Skeletal muscle tissue (tissue), 4 donors: Measurements from ENCODE around the gene DVL1. TPM values are rescaled to one million over a fixed set of nuclear protein-coding genes. Genes with fewer than 3 reads are reported as not detected.
"Not testable (repeated sequence)": the region's sequence is repeated elsewhere in the genome, so short reads cannot be mapped to it uniquely, and the experiment has no call there.

Source experiments
- H3K27ac ChIP-seq: one replicate; pipeline ENCODE4 v1.7.0; 2013; ENCODE audit warnings: mild to moderate bottlenecking, low read depth, low read length, inconsistent platforms
- H3K27me3 ChIP-seq, 3 donors: one replicate each; pipeline ENCODE4 v1.7.0; 2013; ENCODE audit warnings: low read length in 3 of 3; ENCODE audit not compliant: control insufficient read depth in 3 of 3, insufficient read depth in 3 of 3
- H3K36me3 ChIP-seq, 3 donors: one replicate each; pipeline ENCODE4 v1.7.0; 2013; ENCODE audit warnings: low read length in 3 of 3; ENCODE audit not compliant: control insufficient read depth in 3 of 3, insufficient read depth in 3 of 3
- H3K4me1 ChIP-seq, 3 donors: one replicate each; pipeline ENCODE4 v1.7.0; 2013; ENCODE audit warnings: low read length in 3 of 3, mild to moderate bottlenecking in 3 of 3; ENCODE audit not compliant: control insufficient read depth in 3 of 3, insufficient read depth in 3 of 3
- H3K4me3 ChIP-seq, 3 donors: one replicate each; pipeline ENCODE4 v1.7.0; 2013; ENCODE audit warnings: low read length in 3 of 3
- H3K9ac ChIP-seq, 3 donors: one replicate each; pipeline ENCODE4 v1.7.0; 2013; ENCODE audit warnings: low read length in 3 of 3, mild to moderate bottlenecking in 3 of 3, moderate library complexity in 2 of 3, low read depth in 1 of 3
- H3K9me3 ChIP-seq, 3 donors: one replicate each; pipeline ENCODE4 v1.7.0; 2013; ENCODE audit warnings: low read length in 3 of 3; ENCODE audit not compliant: control insufficient read depth in 3 of 3
- total RNA-seq: library from RNA; depleted of rRNA; stranded (reverse); fragments of >200 nt; gene quantifications from one replicate; pipeline ENCODE4 v1.2.3, GENCODE V29; 2014
- donor health status: Osteomylitis.

The DVL1 gene
- total RNA-seq, 1 donor from 2014 or later = 44.9 TPM

DNA sequence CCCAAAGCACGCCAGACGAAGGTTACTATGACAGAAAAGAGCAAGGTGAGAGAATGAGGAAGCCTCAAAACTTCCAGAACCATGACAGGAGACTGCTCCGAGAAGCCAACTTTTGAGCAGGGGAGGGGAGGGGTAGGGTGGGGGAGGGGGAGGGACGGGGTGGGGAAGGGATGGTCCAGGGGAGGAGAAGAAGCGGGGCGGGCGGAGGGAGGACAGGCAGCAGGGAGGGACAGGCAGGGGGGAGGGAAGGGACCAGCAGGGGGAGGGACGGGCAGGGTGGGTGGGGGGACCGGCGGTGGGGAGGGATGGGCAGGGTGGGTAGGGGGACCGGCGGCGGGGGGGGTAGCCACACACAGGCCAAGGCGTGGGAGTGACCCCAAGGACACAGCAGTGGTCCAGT is 26.8 kb downstream of the DVL1 start:
- Histone ChIP-seq H3K36me3 (peaks cover 13 to 36% (median 19%) of the 10 kb centered on the region in 3 donors), H3K27me3 (no peaks in the 10 kb centered on the region), H3K9me3 (no peaks in the 10 kb centered on the region), H3K27ac (no peak overlapping the region), H3K4me3 (no peak overlapping the region), H3K4me1 (peaks cover 63 to 81% (median 72%) of the 10 kb centered on the region in 3 donors), H3K9ac (no peak overlapping the region)

DNA sequence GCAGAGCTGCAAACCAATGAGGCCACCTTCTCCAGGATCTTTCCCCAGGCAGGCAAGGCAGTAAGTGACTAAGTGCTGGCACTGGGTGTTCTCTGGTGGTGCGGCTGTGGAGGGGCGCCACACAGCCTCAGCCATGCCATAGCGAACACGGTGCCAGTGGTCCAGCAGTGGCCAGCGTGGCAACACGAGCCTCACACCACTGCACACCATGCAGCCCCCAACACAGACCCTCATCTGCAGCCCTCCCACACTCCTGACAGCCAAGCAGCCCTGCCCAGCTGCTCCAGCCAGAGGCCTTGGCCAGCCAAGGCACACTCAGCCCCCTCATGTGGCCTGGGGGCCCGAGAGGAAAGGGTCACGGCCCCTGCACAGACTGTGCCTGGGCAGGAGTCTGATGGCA is 27.7 kb downstream of the DVL1 start:
- H3K4me3 ChIP-seq = peak overlapping the region in 1 of 3 donors; percentile 6
- peak overlapping the region in 2 of 3 donors; percentile 51 to 62 for H3K9ac ChIP-seq
- no peak overlapping the region for H3K27ac ChIP-seq
- no peaks in the 10 kb centered on the region for H3K9me3 ChIP-seq
- no peaks in the 10 kb centered on the region for H3K27me3 ChIP-seq
- peaks cover 10 to 30% (median 16%) of the 10 kb centered on the region in 3 donors for H3K36me3 ChIP-seq
- peaks cover 58 to 78% (median 67%) of the 10 kb centered on the region in 3 donors for H3K4me1 ChIP-seq

DNA sequence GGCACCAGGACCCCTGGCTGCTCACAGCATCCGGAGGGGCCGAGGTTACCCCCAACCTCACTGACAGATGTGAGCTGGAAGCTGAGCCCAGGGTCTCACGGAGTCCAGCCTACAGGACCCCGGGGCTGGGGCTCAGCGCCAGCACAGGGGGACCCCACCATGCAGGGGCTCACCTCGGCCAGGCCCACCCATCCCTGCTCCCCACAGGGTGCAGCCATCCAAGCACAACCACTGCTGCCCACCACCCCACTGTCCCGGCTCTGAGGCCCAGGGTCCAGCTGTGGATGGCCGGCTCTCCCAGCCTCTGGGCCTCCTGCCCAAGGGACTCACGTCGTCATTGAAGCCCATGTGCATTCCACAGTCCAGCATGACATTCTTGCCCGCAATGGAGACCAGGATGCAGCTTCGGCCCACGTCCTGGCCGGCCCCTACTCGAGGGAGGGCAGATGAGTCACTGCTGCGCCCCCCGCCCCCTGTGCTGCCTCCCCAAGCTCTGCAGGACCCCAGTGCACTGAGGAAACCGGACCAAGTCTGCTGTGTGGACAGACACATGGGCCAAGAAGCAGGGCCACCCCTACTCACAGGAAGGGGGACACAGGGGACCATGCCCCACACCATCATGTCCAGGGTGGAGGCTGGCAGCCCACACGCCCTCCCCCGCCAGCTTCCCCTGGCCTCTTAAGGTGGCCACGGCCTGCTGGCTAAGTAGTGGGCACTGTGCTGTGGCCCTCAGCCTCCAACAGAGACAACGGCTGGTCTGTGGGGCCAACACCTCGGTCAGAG is 28.4 kb downstream of the DVL1 start:
- H3K36me3 ChIP-seq = peaks cover 10 to 26% (median 16%) of the 10 kb centered on the region in 3 donors
- H3K9me3 ChIP-seq = no peaks in the 10 kb centered on the region
- H3K9ac ChIP-seq = peak overlapping the region; percentile 14 to 62 (median 51)
- H3K27me3 ChIP-seq = no peaks in the 10 kb centered on the region
- H3K27ac ChIP-seq = no peak overlapping the region
- H3K4me3 ChIP-seq = peak overlapping the region in 1 of 3 donors; percentile 6
- peaks cover 52 to 72% (median 60%) of the 10 kb centered on the region in 3 donors for H3K4me1 ChIP-seq

DNA sequence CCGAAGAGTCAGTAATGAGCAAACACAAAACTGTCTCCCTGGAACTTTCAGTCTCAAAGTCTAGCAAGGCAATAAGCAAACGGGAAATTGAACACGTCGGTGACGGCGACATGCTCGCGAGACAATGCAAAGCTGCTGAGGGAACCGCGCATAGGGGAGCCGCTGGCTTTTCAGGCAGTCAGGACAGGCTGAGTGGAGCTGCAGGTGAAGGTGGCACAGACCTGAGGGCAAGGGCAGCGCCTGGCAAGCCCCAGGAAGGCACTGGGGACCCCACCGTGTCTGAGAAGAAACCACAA is 29.6 kb downstream of the DVL1 start:
- no peak overlapping the region for H3K9ac ChIP-seq
- no peak overlapping the region for H3K4me3 ChIP-seq
- H3K9me3 ChIP-seq = no peaks in the 10 kb centered on the region
- H3K27ac ChIP-seq = no peak overlapping the region
- peaks cover 17 to 31% (median 24%) of the 10 kb centered on the region in 3 donors for H3K36me3 ChIP-seq
- peaks cover 41 to 61% (median 51%) of the 10 kb centered on the region in 3 donors for H3K4me1 ChIP-seq
- H3K27me3 ChIP-seq = no peaks in the 10 kb centered on the region

DNA sequence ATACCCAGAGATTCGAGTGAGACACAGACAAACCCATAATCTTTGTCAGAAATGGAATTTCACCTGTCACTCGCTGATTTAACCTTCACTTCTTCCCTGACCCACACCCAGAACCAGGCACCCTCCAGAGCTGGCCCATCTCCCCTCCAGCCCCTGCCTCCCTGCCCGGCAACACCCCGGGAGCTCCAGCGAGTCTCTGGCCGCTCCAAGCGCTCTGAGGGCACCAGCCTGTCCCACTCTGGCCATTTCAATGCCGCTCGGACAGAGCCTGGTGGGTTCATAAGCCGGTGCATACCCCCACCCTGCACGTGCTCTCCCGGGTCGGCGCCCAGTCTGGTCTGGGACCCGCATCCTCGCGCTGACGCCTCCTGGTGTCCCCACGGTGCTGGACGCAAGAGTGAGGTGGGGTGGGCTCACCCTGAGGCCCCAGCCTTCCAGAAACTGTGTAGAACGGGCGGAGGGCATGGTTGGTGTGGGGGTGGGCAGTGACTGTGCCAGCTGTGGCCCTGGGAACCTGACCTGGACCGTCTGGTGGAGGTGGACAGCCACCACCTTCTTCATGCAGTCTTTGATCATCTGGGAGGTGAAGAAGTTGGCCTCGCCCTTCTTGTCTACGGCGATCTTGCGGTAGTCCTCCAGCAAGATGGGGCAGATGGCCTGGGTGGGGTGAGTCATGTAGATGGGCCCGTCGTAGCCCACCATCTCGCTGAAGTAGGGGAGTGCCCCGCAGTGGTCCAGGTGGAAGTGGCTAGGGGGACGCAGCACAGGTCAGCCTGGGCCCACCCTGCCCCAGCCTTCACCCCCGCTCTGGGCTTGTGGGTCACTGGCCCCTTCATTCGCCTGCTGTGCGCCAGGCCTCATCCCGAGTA is 30.2 kb downstream of the DVL1 start:
- Histone ChIP-seq H3K4me3 (no peak overlapping the region), H3K4me1 (peaks cover 41 to 61% (median 51%) of the 10 kb centered on the region in 3 donors), H3K9ac (no peak overlapping the region), H3K9me3 (no peaks in the 10 kb centered on the region), H3K27me3 (no peaks in the 10 kb centered on the region), H3K27ac (peak overlapping the region; percentile 79), H3K36me3 (peaks cover 23 to 36% (median 30%) of the 10 kb centered on the region in 3 donors)

DNA sequence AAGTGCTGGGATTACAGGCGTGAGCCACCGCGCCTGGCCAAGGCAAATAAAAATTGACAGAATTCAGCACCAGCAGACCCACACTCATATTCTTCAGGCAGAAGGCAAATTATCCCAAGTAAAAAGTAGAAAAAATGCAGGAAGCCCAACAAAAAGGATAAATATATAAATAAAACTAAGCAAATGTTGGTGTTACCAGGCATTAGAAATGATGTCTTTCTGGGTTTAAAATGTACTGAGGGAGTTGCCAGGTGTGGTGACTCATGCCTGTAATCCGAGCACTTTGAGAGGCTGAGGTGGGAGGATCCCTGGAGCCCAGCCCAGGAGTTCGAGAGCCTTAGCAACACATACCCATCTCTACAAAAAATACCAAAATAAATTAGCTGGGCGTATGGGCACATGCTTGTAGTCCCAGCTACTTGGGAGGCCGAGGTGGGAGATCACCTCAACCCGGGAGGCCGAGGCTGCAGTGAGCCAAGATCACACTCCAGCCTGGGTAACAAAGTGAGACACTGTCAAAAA is 31.0 kb downstream of the DVL1 start:
- H3K27me3 ChIP-seq = no peaks in the 10 kb centered on the region
- peak overlapping the region in 1 of 3 donors; percentile 38 for H3K9ac ChIP-seq
- peaks cover 42 to 63% (median 53%) of the 10 kb centered on the region in 3 donors for H3K4me1 ChIP-seq
- no peaks in the 10 kb centered on the region for H3K9me3 ChIP-seq
- H3K36me3 ChIP-seq = peaks cover 31 to 45% (median 38%) of the 10 kb centered on the region in 3 donors
- no peak overlapping the region for H3K4me3 ChIP-seq
- peak overlapping the region; percentile 79 for H3K27ac ChIP-seq

DNA sequence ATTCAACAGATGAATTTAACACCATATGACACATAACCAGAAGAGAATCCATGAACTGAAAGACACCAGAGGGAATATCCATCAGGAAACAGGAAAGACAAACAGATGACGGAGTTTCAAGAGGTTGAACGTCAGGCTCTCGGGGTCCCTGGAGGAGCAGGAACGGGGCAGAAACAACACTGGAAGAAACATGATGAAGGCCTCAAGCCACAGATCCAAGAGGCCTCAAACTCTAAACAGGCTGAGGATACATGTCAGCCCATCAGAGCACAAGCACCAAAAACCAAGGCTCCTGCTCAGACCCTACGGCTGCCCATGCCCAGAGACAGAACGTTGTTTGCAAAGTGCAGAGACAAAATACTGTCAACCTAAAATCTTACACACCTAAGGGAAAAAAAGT is 31.8 kb downstream of the DVL1 start:
- no peaks in the 10 kb centered on the region for H3K9me3 ChIP-seq
- peak overlapping the region; percentile 79 for H3K27ac ChIP-seq
- H3K9ac ChIP-seq = peak overlapping the region in 1 of 3 donors; percentile 54
- peaks cover 38 to 49% (median 40%) of the 10 kb centered on the region in 3 donors for H3K36me3 ChIP-seq
- H3K27me3 ChIP-seq = no peaks in the 10 kb centered on the region
- peaks cover 41 to 63% (median 55%) of the 10 kb centered on the region in 3 donors for H3K4me1 ChIP-seq
- H3K4me3 ChIP-seq = no peak overlapping the region

DNA sequence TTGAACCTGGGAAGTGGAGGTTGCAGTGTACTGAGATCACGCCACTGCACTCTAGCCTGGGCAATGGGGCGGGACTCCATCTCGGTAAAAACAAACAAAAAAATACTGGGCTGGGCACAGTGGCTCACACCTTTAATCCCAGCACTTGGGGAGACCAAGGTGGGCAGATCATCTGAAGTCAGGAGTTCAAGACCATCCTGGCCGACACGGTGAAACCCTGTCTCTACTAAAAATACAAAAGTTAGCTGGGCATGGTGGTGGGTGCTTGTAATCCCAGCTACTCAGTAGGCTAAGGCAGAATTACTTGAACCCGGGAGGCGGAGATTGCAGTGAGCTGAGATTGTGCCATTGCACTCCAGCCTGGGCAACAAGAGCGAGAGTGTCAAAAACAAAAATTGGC is 33.0 kb downstream of the DVL1 start:
- H3K4me3 ChIP-seq, H3K9me3 ChIP-seq, H3K27ac ChIP-seq, H3K9ac ChIP-seq, H3K27me3 ChIP-seq: not testable (repeated sequence)
- H3K36me3 ChIP-seq = peaks cover 45 to 57% (median 46%) of the 10 kb centered on the region in 3 donors
- H3K4me1 ChIP-seq = peaks cover 30 to 52% (median 44%) of the 10 kb centered on the region in 3 donors

DNA sequence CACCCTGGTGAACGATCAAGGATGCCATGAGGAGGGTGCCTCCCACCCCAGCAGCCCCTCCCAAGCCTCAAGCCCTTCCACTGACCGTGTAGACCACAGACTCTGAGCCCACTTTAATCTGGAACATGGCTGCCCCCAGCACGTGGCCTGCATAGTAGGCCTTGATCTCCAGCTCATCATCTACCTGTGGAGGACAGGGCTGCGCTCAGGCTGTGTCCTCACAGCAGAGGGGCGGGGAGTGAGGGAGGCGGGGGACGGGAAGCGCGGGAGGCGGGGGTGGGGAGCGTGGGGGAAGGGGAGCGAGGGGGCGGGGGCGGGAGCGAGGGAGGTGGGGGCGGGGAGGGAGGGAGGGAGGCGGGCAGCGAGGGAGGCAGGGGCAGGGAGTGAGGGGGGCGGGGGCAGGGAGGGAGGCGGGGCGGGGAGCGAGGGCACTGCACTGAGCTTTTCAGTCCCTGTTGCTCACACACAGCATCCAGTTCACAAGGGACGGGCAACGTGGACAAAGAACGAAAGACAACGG is 33.7 kb downstream of the DVL1 start:
- no peaks in the 10 kb centered on the region for H3K27me3 ChIP-seq
- H3K27ac ChIP-seq = no peak overlapping the region
- H3K9me3 ChIP-seq = no peaks in the 10 kb centered on the region
- peaks cover 23 to 45% (median 38%) of the 10 kb centered on the region in 3 donors for H3K4me1 ChIP-seq
- H3K9ac ChIP-seq = no peak overlapping the region
- H3K4me3 ChIP-seq = no peak overlapping the region
- peaks cover 49 to 60% (median 50%) of the 10 kb centered on the region in 3 donors for H3K36me3 ChIP-seq
